Measurements from ENCODE around the gene SHROOM4.

The SHROOM4 gene

DNA sequence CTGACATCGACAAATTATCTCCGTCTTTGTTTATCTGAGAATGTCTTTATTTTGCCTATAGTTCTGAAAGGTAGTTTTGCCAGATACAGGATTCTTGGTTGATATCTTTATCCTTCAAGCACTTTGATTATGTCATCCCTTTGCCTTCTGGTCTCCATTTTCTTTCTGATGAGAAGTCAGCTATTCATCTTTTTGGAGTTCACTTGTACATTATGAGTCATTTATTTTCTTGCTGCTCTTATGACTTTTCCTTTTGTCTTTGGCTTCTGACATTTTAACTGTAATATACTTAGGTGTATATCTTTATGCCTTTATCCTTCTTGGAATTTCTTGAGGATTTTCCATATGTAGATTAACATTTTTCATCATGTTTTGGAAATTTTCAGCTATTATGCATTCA is 51.4 kb downstream of the SHROOM4 start:
- H3K27me3 Mint-ChIP-seq = no peaks in the 10 kb centered on the region
- no peaks in the 10 kb centered on the region for H3K9me3 Mint-ChIP-seq
- no peaks in the 10 kb centered on the region for H3K4me1 Mint-ChIP-seq
- no peak overlapping the region for H3K4me3 Mint-ChIP-seq
- H3K27ac Mint-ChIP-seq = no peak overlapping the region
- no peak for DNase-seq
- CTCF ChIA-PET = no interaction called here
- H3K36me3 Mint-ChIP-seq = no peaks in the 10 kb centered on the region

DNA sequence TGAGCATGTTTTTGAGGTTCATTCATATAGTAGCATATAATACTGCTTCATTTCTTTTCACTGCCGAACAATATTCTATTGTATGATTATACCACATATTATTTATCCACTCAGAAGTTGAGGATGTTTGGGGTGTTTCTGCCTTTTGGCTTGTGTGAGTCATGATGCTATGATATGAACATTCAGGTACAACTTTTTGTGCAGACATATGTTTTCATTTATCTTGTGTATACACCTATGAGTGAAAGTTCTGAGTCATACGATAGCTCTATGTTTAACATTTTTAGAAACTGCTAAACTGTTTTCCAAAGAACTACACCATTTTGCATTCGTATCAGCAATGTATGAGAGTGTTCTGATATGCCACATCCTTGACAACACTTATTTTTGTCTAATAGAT is 57.7 kb downstream of the SHROOM4 start:
- Mint-ChIP-seq H3K9me3 (no peaks in the 10 kb centered on the region), H3K36me3 (no peaks in the 10 kb centered on the region), H3K27ac (no peak overlapping the region), H3K27me3 (no peaks in the 10 kb centered on the region), H3K4me1 (no peaks in the 10 kb centered on the region), H3K4me3 (no peak overlapping the region)
- CTCF ChIA-PET = no interaction called here
- DNase-seq = no peak

DNA sequence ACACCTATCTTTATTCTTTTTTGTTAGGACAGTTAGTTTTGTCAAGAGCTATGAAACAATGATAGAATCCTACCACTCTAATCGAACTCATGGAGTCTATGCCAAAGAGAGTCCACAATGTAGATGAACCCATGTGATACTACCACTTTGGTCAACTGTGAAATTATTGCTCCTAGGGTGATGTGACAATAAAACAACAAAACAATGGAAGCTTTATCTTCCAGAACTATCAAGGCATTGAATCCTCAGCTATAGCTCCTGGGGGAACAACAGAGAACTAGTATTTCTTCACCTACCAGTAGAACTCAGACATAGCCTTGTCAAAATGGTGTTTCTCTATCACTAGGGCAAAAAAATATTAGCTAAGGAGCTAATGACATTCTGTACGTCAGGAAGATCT is 62.9 kb downstream of the SHROOM4 start:
- Mint-ChIP-seq H3K27me3 (no peaks in the 10 kb centered on the region), H3K27ac (no peak overlapping the region), H3K36me3 (no peaks in the 10 kb centered on the region), H3K9me3 (no peaks in the 10 kb centered on the region), H3K4me3 (no peak overlapping the region), H3K4me1 (no peaks in the 10 kb centered on the region)
- DNase-seq = no peak
- CTCF ChIA-PET = no interaction called here

DNA sequence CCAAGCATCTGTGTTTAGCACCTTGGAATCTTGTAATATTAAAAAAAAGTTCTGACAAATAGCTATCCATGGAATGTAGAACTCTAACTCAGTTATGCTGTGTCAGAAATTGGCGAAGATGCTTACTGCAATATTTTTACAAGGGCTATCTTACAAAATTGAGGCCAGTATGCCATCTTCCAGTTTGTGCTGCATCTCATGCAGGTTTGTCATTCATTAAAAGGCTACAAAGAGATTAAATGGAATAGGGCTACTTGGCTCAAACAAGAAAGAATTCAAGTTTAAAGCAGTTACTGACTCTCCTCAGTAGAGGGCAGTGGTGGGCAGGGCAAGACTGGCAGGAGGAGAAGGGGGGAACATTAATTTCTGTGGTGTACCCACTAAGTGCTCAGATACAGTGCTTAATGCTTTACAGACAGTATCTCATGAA is 66.5 kb downstream of the SHROOM4 start:
- Mint-ChIP-seq H3K9me3 (no peaks in the 10 kb centered on the region), H3K4me1 (no peaks in the 10 kb centered on the region), H3K27ac (no peak overlapping the region), H3K36me3 (no peaks in the 10 kb centered on the region), H3K4me3 (no peak overlapping the region), H3K27me3 (no peaks in the 10 kb centered on the region)
- DNase-seq = no peak
- CTCF ChIA-PET = interaction anchor here (1.1 to 1.5 kb wide), 2 partner anchors 146 to 241 kb away, joined by 3 to 6 read pairs; no protein-coding TSS in a partner anchor

DNA sequence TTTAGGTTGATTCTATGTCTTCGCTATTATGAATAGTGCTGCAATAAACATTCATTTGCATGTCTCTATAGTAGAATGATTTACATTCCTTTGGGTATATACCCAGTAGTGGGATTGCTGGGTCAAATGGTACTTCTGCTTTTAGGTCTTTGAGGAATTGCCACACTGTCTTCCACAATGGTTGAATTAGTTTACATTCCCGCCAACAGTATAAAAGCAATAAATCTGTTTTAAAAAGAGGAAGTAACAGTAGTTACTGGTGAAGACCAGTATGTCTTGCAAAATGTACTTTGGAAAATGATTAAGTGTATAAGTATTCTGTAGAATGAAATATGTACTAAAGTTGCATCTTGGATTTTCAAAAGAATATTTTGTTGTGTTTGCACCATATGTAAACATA is 77.3 kb downstream of the SHROOM4 start:
- Mint-ChIP-seq H3K27me3 (no peaks in the 10 kb centered on the region), H3K4me3 (no peak overlapping the region), H3K4me1 (no peaks in the 10 kb centered on the region), H3K36me3 (no peaks in the 10 kb centered on the region), H3K9me3 (no peaks in the 10 kb centered on the region), H3K27ac (no peak overlapping the region)
- DNase-seq = no peak
- CTCF ChIA-PET = no interaction called here

DNA sequence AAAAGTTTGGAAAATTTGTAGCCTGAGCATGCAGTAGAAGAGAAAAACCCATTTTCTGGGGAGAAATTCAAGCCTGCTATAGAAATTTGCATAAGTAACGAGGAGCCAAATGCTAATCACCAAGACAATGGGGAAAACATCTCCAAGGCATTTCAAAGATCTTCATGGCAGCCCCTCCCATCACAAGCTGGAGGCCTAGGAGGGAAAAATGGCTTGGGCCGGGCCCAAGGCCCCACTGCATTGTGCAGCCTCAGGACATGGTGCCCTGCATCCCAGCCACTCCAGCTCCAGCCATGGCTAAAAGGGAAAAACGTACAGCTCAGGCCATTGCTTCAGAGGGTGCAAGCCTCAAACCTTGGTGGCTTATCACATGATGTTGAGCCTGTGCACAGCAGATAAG is 87.7 kb downstream of the SHROOM4 start:
- CTCF ChIA-PET = no interaction called here
- Mint-ChIP-seq H3K27me3 (no peaks in the 10 kb centered on the region), H3K36me3 (no peaks in the 10 kb centered on the region), H3K9me3 (no peaks in the 10 kb centered on the region), H3K27ac (no peak overlapping the region), H3K4me1 (no peaks in the 10 kb centered on the region), H3K4me3 (no peak overlapping the region)
- DNase-seq = no peak

DNA sequence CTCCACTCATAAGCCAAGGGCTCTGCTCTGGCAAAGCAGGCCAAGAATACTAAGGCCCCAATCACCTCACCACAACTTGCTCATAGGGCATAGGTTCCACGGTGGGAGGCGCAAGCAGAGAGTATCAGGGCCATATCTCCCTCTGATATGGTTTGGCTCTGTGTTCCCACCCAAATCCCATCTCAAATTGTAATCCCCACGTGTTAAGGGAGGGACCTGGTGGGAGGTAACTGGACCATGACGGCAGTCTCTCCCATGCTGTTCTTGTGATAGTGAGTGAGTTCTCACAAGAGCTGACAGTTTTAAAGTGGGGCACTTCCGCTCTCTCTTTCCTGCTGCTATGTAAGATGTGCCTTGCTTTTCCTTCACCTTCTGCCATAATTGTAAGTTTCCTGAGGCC is 88.7 kb downstream of the SHROOM4 start:
- CTCF ChIA-PET = no interaction called here
- Mint-ChIP-seq H3K36me3 (no peaks in the 10 kb centered on the region), H3K27ac (no peak overlapping the region), H3K27me3 (no peaks in the 10 kb centered on the region), H3K9me3 (no peaks in the 10 kb centered on the region), H3K4me1 (no peaks in the 10 kb centered on the region), H3K4me3 (no peak overlapping the region)
- no peak for DNase-seq

DNA sequence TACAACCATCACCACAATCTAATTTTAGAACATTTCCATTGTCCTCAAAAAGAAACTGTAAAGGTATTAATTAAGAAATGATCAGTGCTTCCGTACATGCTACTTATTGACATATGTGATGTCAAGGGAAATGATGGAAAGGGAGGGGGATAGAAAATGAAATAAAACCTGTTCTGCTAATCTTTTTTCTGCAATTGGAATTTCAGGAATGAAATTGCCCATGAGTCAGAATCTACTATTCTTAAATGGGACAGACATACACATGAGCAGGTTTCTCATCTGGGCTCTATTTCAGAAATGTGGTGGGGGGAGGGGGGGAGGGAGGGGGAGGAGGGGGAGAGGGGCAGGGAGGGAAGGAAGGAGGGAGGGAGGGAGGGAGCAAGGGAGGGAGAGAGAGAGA is 91.0 kb downstream of the SHROOM4 start:
- H3K4me1 Mint-ChIP-seq = no peaks in the 10 kb centered on the region
- H3K27me3 Mint-ChIP-seq = no peaks in the 10 kb centered on the region
- no peak overlapping the region for H3K4me3 Mint-ChIP-seq
- DNase-seq = no peak
- no peaks in the 10 kb centered on the region for H3K36me3 Mint-ChIP-seq
- no peak overlapping the region for H3K27ac Mint-ChIP-seq
- CTCF ChIA-PET = no interaction called here
- no peaks in the 10 kb centered on the region for H3K9me3 Mint-ChIP-seq

DNA sequence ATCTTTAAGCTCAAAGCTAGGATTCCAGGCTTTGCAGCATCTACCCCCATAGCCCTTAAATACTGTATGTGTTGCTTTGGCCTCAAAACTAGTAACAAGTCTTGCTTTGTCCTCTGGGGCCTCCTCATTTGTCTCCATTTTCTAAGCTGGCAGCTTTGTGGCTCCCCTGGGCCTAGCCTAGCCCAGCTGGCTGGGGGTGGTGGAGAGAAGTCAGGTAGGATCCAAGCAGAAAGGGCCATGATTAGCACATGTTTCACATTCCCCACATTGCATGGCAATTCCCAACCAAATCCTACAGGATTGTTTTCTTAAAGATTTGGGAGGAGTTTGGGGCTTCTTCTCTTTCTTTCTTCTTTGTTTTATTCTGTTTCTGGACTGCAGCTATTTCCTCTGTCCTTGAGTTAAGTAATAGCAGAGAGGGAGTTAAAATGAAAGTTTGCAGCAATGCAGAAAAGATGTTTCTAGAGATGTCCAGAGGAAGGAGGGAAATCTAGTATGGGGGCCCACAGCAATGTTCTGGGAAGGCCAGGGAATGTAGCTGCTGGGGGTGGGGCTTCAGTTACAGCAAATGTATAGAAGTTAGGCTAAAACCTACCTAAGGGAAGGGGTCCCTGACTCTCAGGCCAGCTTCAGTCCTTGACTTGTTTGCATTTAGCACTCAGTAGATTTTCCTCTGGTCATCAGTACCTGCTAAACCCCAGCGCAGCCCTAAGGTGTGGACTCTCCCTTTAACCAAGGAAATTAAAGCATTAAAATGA is 92.1 kb downstream of the SHROOM4 start:
- no peak overlapping the region for H3K4me3 Mint-ChIP-seq
- H3K36me3 Mint-ChIP-seq = no peaks in the 10 kb centered on the region
- CTCF ChIA-PET = no interaction called here
- H3K27ac Mint-ChIP-seq = no peak overlapping the region
- H3K9me3 Mint-ChIP-seq = no peaks in the 10 kb centered on the region
- DNase-seq = no peak
- no peaks in the 10 kb centered on the region for H3K4me1 Mint-ChIP-seq
- no peaks in the 10 kb centered on the region for H3K27me3 Mint-ChIP-seq

DNA sequence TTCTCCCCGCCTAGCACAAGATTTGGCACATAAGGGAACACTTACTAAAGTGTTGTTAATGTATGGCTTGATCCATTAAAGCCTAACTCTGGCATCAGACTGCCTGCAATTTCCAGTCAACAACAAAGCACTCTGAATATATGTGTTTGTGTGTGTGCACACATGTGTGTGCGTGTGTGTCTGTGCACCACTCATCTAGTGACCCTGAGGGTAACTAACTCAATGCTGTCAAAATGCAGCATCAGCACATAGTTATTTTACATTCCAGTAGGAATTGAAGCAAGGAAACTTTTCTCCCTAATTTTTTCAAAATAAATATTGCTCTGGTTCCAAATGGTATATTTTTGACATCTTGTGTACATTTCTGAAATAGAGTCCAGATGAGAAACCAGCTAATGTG is 94.4 kb downstream of the SHROOM4 start:
- CTCF ChIA-PET = no interaction called here
- no peak overlapping the region for H3K27ac Mint-ChIP-seq
- no peaks in the 10 kb centered on the region for H3K27me3 Mint-ChIP-seq
- no peaks in the 10 kb centered on the region for H3K4me1 Mint-ChIP-seq
- no peak overlapping the region for H3K4me3 Mint-ChIP-seq
- no peaks in the 10 kb centered on the region for H3K9me3 Mint-ChIP-seq
- no peak for DNase-seq
- H3K36me3 Mint-ChIP-seq = no peaks in the 10 kb centered on the region

DNA sequence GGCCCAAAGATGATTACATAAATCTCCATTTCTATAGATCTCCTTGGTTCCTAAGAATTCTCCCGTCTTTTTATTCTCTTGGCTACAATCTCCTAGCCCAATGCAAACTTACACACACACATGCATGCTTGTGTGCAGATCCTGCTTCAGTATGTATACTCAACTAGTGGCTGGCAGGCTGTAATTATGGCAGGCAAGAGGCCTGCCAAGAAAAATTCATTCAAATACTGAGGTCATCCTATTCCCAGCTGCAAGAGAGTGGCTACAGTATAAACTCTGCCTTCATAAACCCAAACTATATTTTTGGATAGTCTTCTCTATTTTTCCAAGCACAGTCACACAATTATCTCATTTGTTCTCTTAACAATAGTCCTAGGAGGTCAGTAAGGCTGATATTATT is 95.2 kb downstream of the SHROOM4 start:
- Mint-ChIP-seq H3K4me1 (no peaks in the 10 kb centered on the region), H3K27me3 (no peaks in the 10 kb centered on the region), H3K36me3 (no peaks in the 10 kb centered on the region), H3K27ac (no peak overlapping the region), H3K9me3 (no peaks in the 10 kb centered on the region), H3K4me3 (no peak overlapping the region)
- CTCF ChIA-PET = no interaction called here
- DNase-seq = no peak

DNA sequence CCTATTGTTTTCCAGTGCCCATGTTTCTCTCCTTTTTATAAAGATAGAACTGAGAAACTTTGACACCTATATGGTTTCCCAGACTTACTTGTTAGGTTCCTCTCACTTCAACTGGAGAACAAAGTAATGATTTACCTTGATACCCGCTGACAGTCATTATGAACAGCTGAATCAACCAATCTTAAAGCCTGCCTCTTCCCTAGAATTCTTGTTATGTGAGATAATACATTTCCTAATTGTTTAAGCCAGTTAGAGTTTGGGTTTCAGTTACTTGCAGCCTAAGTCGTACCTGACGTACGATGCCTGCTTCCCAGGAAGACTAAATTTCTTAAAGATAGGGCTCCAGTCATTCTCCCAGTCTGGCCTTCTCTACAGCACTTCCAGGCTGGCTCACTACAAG is 97.3 kb downstream of the SHROOM4 start:
- H3K9me3 Mint-ChIP-seq = no peaks in the 10 kb centered on the region

DNA sequence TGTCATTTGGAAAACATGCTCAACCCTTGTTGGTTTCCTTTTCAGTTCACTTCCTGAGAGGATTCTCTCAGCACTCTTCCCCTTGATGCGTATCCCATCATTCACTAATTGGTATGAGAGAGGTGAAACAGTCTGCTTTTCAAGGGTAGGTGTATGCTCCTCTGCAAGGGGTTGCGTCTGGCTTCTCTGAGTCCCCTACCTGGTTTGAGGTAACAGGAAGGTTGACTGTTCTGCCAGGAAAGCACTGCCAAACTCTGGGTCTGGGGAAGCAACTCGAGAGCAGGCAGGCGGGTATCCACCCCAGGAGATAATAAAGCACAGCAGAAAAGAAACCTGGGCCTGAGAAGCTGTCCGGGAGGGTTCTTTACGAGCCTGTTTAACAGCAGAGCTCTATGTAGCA is 101.2 kb downstream of the SHROOM4 start:
- CTCF ChIA-PET = no interaction called here
- Mint-ChIP-seq H3K36me3 (no peaks in the 10 kb centered on the region), H3K9me3 (no peaks in the 10 kb centered on the region), H3K4me3 (no peak overlapping the region), H3K4me1 (no peaks in the 10 kb centered on the region), H3K27me3 (no peaks in the 10 kb centered on the region), H3K27ac (no peak overlapping the region)
- DNase-seq = no peak

More for the DNA sequence above, 97.3 kb downstream of the SHROOM4 start:
- Mint-ChIP-seq H3K36me3 (no peaks in the 10 kb centered on the region), H3K27ac (no peak overlapping the region), H3K27me3 (no peaks in the 10 kb centered on the region), H3K4me3 (no peak overlapping the region), H3K4me1 (no peaks in the 10 kb centered on the region)
- no peak for DNase-seq
- CTCF ChIA-PET = no interaction called here

DNA sequence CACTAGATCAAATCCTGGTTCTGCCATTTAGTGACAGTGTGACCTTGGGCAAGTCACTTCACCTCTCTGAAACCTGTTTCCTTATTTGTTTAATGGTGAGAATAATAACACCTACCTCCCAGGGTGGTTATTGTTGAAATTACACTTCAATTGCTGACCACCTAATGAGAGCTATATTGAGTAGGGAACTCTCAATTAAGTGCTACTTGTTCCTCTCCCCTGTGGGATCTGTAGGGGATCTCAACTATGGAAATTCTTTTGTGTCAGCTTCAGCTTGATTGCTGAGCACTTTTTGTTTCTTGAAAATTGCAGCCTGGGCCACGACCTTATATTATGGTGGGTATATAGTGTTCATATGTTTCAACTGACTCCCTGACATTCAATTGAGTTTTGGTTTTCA is 102.1 kb downstream of the SHROOM4 start:
- no peak overlapping the region for H3K4me3 Mint-ChIP-seq
- H3K9me3 Mint-ChIP-seq = no peaks in the 10 kb centered on the region
- CTCF ChIA-PET = no interaction called here
- H3K4me1 Mint-ChIP-seq = no peaks in the 10 kb centered on the region
- H3K27me3 Mint-ChIP-seq = no peaks in the 10 kb centered on the region
- H3K27ac Mint-ChIP-seq = no peak overlapping the region
- DNase-seq = no peak
- H3K36me3 Mint-ChIP-seq = no peaks in the 10 kb centered on the region

DNA sequence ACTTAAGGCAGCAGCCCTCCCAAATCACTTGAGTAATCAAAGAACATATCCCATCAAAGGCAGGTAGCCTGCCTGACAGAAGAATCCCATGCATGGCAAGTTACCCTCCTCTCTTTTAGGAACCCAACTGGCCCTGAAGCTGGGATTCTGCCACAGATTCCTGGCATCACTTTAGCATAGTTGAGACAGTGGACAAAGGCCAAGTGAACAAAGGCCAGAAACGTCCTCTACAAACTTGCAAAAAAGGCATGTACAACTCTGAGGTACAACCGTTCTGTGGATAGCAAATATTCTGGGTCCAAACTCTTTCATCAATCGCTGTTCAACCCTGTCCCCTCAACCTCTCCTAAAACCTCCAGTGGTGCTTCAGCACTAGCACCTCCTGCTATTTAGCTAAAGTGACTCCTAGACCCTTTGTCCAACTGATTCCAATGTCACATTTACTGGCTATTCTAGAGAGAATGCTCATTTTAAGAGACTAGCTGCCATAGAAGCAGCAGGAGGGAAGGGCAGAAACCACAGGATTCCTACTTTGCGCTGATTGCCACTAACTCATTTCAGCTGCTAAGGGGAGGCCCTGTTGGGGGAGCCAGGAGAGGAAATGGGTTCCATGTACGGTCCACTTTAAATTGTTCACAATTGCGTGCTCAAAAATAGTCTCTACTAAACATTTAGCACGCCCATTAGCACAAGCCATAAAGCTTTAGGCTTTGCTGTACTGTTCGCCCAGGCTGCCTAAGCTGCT is 105.9 kb downstream of the SHROOM4 start:
- Mint-ChIP-seq H3K4me3 (no peak overlapping the region), H3K27ac (no peak overlapping the region), H3K27me3 (peaks cover 3% of the 10 kb centered on the region), H3K9me3 (no peaks in the 10 kb centered on the region), H3K36me3 (no peaks in the 10 kb centered on the region), H3K4me1 (no peaks in the 10 kb centered on the region)
- DNase-seq = no peak
- CTCF ChIA-PET = no interaction called here

Measured in activated naive CD4-positive, alpha-beta T cell treated with anti-CD3 and anti-CD28 coated beads, Interleukin-2, amount 10 ng/mL, durations not matched to agents 7 days and 5 days (primary cell).